HPDE6-E6E7 (cell line): ENCODE measurements around the gene CTIF.
"Not testable (repeated sequence)": the region's sequence is repeated elsewhere in the genome, so short reads cannot be mapped to it uniquely, and the experiment has no call there.

Experiments
- DNase-seq: peaks from one replicate; pipeline ENCODE4 v3.0.0; 2011; ENCODE audit warnings: missing footprints; ENCODE audit errors: extremely low spot score

Gene CTIF

GRCh38 chr18:48706731-48707130, 167.9 kb downstream of the CTIF start:
- no peak for DNase-seq

- no peak for DNase-seq
Observed at GRCh38 chr18:48707636-48708296, 168.9 kb downstream of the CTIF start.

GRCh38 chr18:48708807-48709206, 170.0 kb downstream of the CTIF start:
- no peak for DNase-seq

- no peak for DNase-seq
Observed at GRCh38 chr18:48709371-48710062, 170.7 kb downstream of the CTIF start.

- no peak for DNase-seq
Observed at GRCh38 chr18:48711651-48712486, 173.0 kb downstream of the CTIF start.

GRCh38 chr18:48713309-48713708, 174.5 kb downstream of the CTIF start:
- DNase-seq = no peak

GRCh38 chr18:48714873-48715272, 176.0 kb downstream of the CTIF start:
- no peak for DNase-seq

GRCh38 chr18:48715711-48716361, 177.0 kb downstream of the CTIF start:
- no peak for DNase-seq

- DNase-seq = not testable (repeated sequence)
Observed at GRCh38 chr18:48717227-48717626, 178.4 kb downstream of the CTIF start.

GRCh38 chr18:48718251-48718959, 179.6 kb downstream of the CTIF start:
- no peak for DNase-seq

- DNase-seq = no peak
Observed at GRCh38 chr18:48719388-48719787, 180.6 kb downstream of the CTIF start.

GRCh38 chr18:48719974-48720654, 181.3 kb downstream of the CTIF start:
- no peak for DNase-seq

GRCh38 chr18:48720655-48721025, 181.8 kb downstream of the CTIF start:
- no peak for DNase-seq

- no peak for DNase-seq
Observed at GRCh38 chr18:48721312-48721711, 182.5 kb downstream of the CTIF start.

- no peak for DNase-seq
Observed at GRCh38 chr18:48723016-48723415, 184.2 kb downstream of the CTIF start.

- DNase-seq = no peak
Observed at GRCh38 chr18:48723837-48724236, 185.0 kb downstream of the CTIF start.

GRCh38 chr18:48724442-48724841, 185.6 kb downstream of the CTIF start:
- no peak for DNase-seq

GRCh38 chr18:48724939-48725338, 186.1 kb downstream of the CTIF start:
- DNase-seq = no peak

GRCh38 chr18:48725562-48725961, 186.7 kb downstream of the CTIF start:
- DNase-seq = no peak

GRCh38 chr18:48727681-48728080, 188.8 kb downstream of the CTIF start:
- no peak for DNase-seq
